H1 (cell line): ENCODE results near the gene ANKRD53. TPM values are rescaled to one million over a fixed set of nuclear protein-coding genes. Genes with fewer than 3 reads are reported as not detected.
A peak's percentile ranks its signal among the peaks of the same experiment; 100 is the strongest.

Experiments used
- CTCF ChIA-PET: fragments of 300-600 bp; sonication (Branson Sonifier 250); formaldehyde crosslinking; loops from one replicate; lab custom pipeline; 2021; ENCODE audit not compliant: partially characterized antibody; lab: Charles Lee
- POLR2A ChIA-PET: fragments of 300-600 bp; sonication (Branson Sonifier 250); formaldehyde crosslinking; loops from one replicate; lab custom pipeline; 2021; ENCODE audit warnings: inconsistent platforms; ENCODE audit not compliant: partially characterized antibody; lab: Charles Lee
- DNase-seq, 2 experiments: peaks; one replicate each; pipeline versions ENCODE4 v3.0.0 to v3.0.0-alpha.2; 2010 to 2022; ENCODE audit warnings: low spot score in 2 of 2, low read depth in 1 of 2, mixed read lengths in 1 of 2
- FAIRE-seq: peaks from 2 replicates; lab custom pipeline; 2011; peaks lifted over from hg19 to GRCh38; lab: Jason Lieb, UNC
- H2AFZ ChIP-seq: 2 replicates; pipeline ENCODE4 v1.8.1; 2012; ENCODE audit warnings: low read length, inconsistent platforms
- H2AK5ac ChIP-seq: 2 replicates; pipeline ENCODE4 v1.6.1; 2013; ENCODE audit warnings: low read depth, low read length
- H2BK120ac ChIP-seq: replicated peaks from 2 replicates; pipeline ENCODE3; 2013; ENCODE audit warnings: low read depth, low read length, inconsistent platforms
- H2BK12ac ChIP-seq: 2 replicates; pipeline ENCODE4 v1.6.1; 2013; ENCODE audit warnings: low read depth, low read length
- H2BK15ac ChIP-seq: 2 replicates; pipeline ENCODE4 v1.6.1; 2013; ENCODE audit warnings: low read length
- H2BK20ac ChIP-seq: 2 replicates; pipeline ENCODE4 v1.6.1; 2013; ENCODE audit warnings: low read length
- H2BK5ac ChIP-seq: 2 replicates; pipeline ENCODE4 v1.6.1; 2013; ENCODE audit warnings: low read depth, low read length
- H3K14ac ChIP-seq: 2 replicates; pipeline ENCODE4 v1.6.1; 2013; ENCODE audit warnings: inconsistent platforms; ENCODE audit not compliant: insufficient read length
- H3K18ac ChIP-seq: 2 replicates; pipeline ENCODE4 v1.6.1; 2013; ENCODE audit warnings: low read length; ENCODE audit errors: extremely low read depth
- H3K23ac ChIP-seq: 2 replicates; pipeline ENCODE4 v1.6.1; 2013; ENCODE audit warnings: inconsistent platforms; ENCODE audit not compliant: insufficient read length
- H3K23me2 ChIP-seq: 2 replicates; pipeline ENCODE4 v1.6.1; 2013; ENCODE audit warnings: low read depth, low read length
- H3K27ac ChIP-seq: 2 replicates; pipeline ENCODE4 v1.6.1; 2011; ENCODE audit warnings: low read depth, low read length, inconsistent platforms
- H3K27me3 ChIP-seq, 4 experiments: replicated peaks in 1 of 4; 1 replicate in 1 of 4; 2 replicates in 3 of 4; pipeline versions ENCODE4 v1.6.1 to v1.8.1; 2011 to 2013; ENCODE audit warnings: low read length in 3 of 4, mild to moderate bottlenecking in 3 of 4, inconsistent platforms in 2 of 4, mixed read lengths in 2 of 4, moderate library complexity in 1 of 4; ENCODE audit not compliant: control insufficient read depth in 3 of 4, insufficient read depth in 3 of 4; ENCODE audit errors: extremely low read depth in 1 of 4
- H3K36me3 ChIP-seq, 4 experiments: 2 replicates each; pipeline versions ENCODE4 v1.6.1 to v1.8.1; 2011 to 2013; ENCODE audit warnings: mild to moderate bottlenecking in 4 of 4, low read length in 3 of 4, moderate library complexity in 2 of 4, control low read depth in 1 of 4, inconsistent platforms in 1 of 4; ENCODE audit not compliant: insufficient read depth in 4 of 4, control insufficient read depth in 2 of 4
- H3K4ac ChIP-seq: replicated peaks from 2 replicates; pipeline ENCODE3; 2013; ENCODE audit warnings: low read length, low read depth, mixed read lengths, inconsistent platforms; ENCODE audit not compliant: insufficient read length
- H3K4me1 ChIP-seq, 4 experiments: replicated peaks in 1 of 4; 1 replicate in 1 of 4; 2 replicates in 3 of 4; pipeline versions ENCODE4 v1.6.1 to v1.8.1; 2011 to 2013; ENCODE audit warnings: low read length in 3 of 4, inconsistent platforms in 2 of 4, mixed read lengths in 1 of 4; ENCODE audit not compliant: insufficient read depth in 4 of 4, control insufficient read depth in 3 of 4
- H3K4me2 ChIP-seq, 2 experiments: 2 replicates each; pipeline versions ENCODE4 v1.6.1 to v1.8.1; 2011 to 2013; ENCODE audit warnings: low read depth in 2 of 2, low read length in 2 of 2, control low read depth in 1 of 2, inconsistent platforms in 1 of 2, mild to moderate bottlenecking in 1 of 2; ENCODE audit not compliant: insufficient read depth in 1 of 2
- H3K4me3 ChIP-seq, 4 experiments: fragments of 200-600, 300-600 bp in 1 of 4; sonication (generic), shearing (Covaris generic), sonication (Bioruptor Twin) in 1 of 4; 2 replicates each; pipeline versions ENCODE4 v1.5.1 to v1.8.1; 2011 to 2016; ENCODE audit warnings: low read length in 4 of 4, low read depth in 3 of 4, control low read depth in 2 of 4, inconsistent platforms in 2 of 4, mild to moderate bottlenecking in 2 of 4, mixed read lengths in 1 of 4, moderate library complexity in 1 of 4; ENCODE audit not compliant: insufficient read depth in 2 of 4; ENCODE audit errors: extremely low read depth in 1 of 4
- H3K56ac ChIP-seq: replicated peaks from 2 replicates; pipeline ENCODE3; 2013; ENCODE audit warnings: low read depth, mild to moderate bottlenecking, mixed read lengths, low read length, inconsistent platforms; ENCODE audit not compliant: insufficient read length
- H3K79me1 ChIP-seq: 2 replicates; pipeline ENCODE4 v1.6.1; 2013; ENCODE audit warnings: low read depth, low read length, control low read depth
- H3K79me2 ChIP-seq, 2 experiments: 2 replicates each; pipeline versions ENCODE4 v1.6.1 to v1.8.1; 2012 to 2013; ENCODE audit warnings: low read length in 2 of 2, mild to moderate bottlenecking in 2 of 2, inconsistent platforms in 1 of 2; ENCODE audit not compliant: insufficient read depth in 2 of 2, control insufficient read depth in 1 of 2
- H3K9ac ChIP-seq, 4 experiments: replicated peaks in 1 of 4; 1 replicate in 1 of 4; 2 replicates in 3 of 4; pipeline versions ENCODE4 v1.6.1 to v1.8.1; 2011 to 2013; ENCODE audit warnings: low read depth in 3 of 4, low read length in 3 of 4, control low read depth in 2 of 4, mild to moderate bottlenecking in 2 of 4, moderate library complexity in 2 of 4, inconsistent platforms in 1 of 4; ENCODE audit errors: extremely low read depth in 1 of 4
- H3K9me3 ChIP-seq, 2 experiments: 2 replicates each; pipeline versions ENCODE4 v1.6.1 to v1.8.1; 2012 to 2013; ENCODE audit warnings: mild to moderate bottlenecking in 2 of 2, moderate library complexity in 2 of 2, control low read depth in 1 of 2, inconsistent platforms in 1 of 2, low read depth in 1 of 2, low read length in 1 of 2, mixed read lengths in 1 of 2; ENCODE audit not compliant: insufficient read depth in 2 of 2
- H4K20me1 ChIP-seq, 2 experiments: replicated peaks in 1 of 2; 2 replicates each; pipeline versions ENCODE3 to v1.8.1; 2011 to 2013; ENCODE audit warnings: inconsistent platforms in 2 of 2, low read length in 2 of 2, mild to moderate bottlenecking in 1 of 2; ENCODE audit not compliant: insufficient read depth in 2 of 2, control insufficient read depth in 1 of 2
- H4K5ac ChIP-seq: 2 replicates; pipeline ENCODE4 v1.6.1; 2013; ENCODE audit warnings: low read length, low read depth, mixed read lengths, inconsistent platforms; ENCODE audit not compliant: insufficient read length
- H4K8ac ChIP-seq: 2 replicates; pipeline ENCODE4 v1.8.0; 2013; ENCODE audit warnings: mild to moderate bottlenecking, moderate library complexity, low read length, inconsistent platforms; ENCODE audit not compliant: insufficient read depth; ENCODE audit errors: extremely low read depth
- H4K91ac ChIP-seq: replicated peaks from 2 replicates; pipeline ENCODE3; 2013; ENCODE audit warnings: low read length, mixed read lengths, inconsistent platforms; ENCODE audit not compliant: insufficient read length
- EZH2 ChIP-seq: fragments of 200-600 bp; sonication (generic); IDR thresholded peaks from 2 replicates; pipeline ENCODE4 v1.7.1; 2012; ENCODE audit warnings: low read depth, mild to moderate bottlenecking, moderate library complexity, low read length, inconsistent platforms; ENCODE audit not compliant: severe bottlenecking
- KDM4A ChIP-seq: IDR thresholded peaks from one replicate; pipeline ENCODE4 v1.7.1; 2012; ENCODE audit warnings: low read depth, mild to moderate bottlenecking, moderate library complexity, low read length, inconsistent platforms; ENCODE audit not compliant: severe bottlenecking
- PHF8 ChIP-seq: fragments of 200-600 bp; sonication (generic); conservative IDR thresholded peaks from 2 replicates; pipeline ENCODE4 v1.7.1; 2012; ENCODE audit warnings: low read depth, mild to moderate bottlenecking, inconsistent platforms, low read length, moderate library complexity
- RAD21 ChIP-seq, 2 experiments: IDR thresholded peaks in 1 of 2; conservative IDR thresholded peaks in 1 of 2; 2 replicates each; pipeline ENCODE4 v1.6.1; 2011; ENCODE audit warnings: low read depth in 2 of 2, low read length in 2 of 2, improper control_type of control experiment in 1 of 2, inconsistent platforms in 1 of 2, mild to moderate bottlenecking in 1 of 2, moderate library complexity in 1 of 2
- RBBP5 ChIP-seq: IDR thresholded peaks from 2 replicates; pipeline ENCODE4 v1.7.1; 2012; ENCODE audit warnings: low read depth, mild to moderate bottlenecking, inconsistent platforms, low read length, moderate library complexity, borderline replicate concordance
- SIN3A ChIP-seq, 2 experiments: IDR thresholded peaks in 1 of 2; conservative IDR thresholded peaks in 1 of 2; 2 replicates each; pipeline ENCODE4 v1.6.1; 2011 to 2012; ENCODE audit warnings: low read length in 2 of 2, improper control_type of control experiment in 1 of 2, low read depth in 1 of 2, mild to moderate bottlenecking in 1 of 2
- SP2 ChIP-seq: IDR thresholded peaks from 2 replicates; pipeline ENCODE4 v1.6.1; 2012; ENCODE audit warnings: mild to moderate bottlenecking, low read length, inconsistent platforms
- TAF1 ChIP-seq: IDR thresholded peaks from 2 replicates; pipeline ENCODE4 v1.6.1; 2011; ENCODE audit warnings: mild to moderate bottlenecking, low read depth, low read length
- TBP ChIP-seq: IDR thresholded peaks from 2 replicates; pipeline ENCODE4 v1.6.1; 2011; ENCODE audit warnings: low read depth, low read length, improper control_type of control experiment
- TEAD4 ChIP-seq: IDR thresholded peaks from 2 replicates; pipeline ENCODE4 v1.6.1; 2012; ENCODE audit warnings: low read depth, low read length, inconsistent platforms, mixed read lengths
- WGBS, 2 experiments: shearing (Covaris generic) in 1 of 2; methylation state at CpG; one replicate each; pipeline versions ENCODE4 v1.1.6 to v1.1.7; 2013 to 2015; ENCODE audit warnings: low lambda C conversion rate in 2 of 2, mixed read lengths in 2 of 2, inconsistent platforms in 1 of 2, low coverage in 1 of 2, missing lambda C conversion rate in 1 of 2; ENCODE audit not compliant: insufficient replicate concordance in 2 of 2, insufficient coverage in 1 of 2, insufficient read length in 1 of 2; ENCODE audit errors: extremely low coverage in 1 of 2, missing lambda C conversion rate in 1 of 2; 5-methylcytosine and 5-hydroxymethylcytosine counted together
- polyA plus RNA-seq, 7 experiments: library from polyadenylated mRNA; depleted of rRNA in 3 of 7; stranded (reverse) in 5 of 7; unstranded in 2 of 7; fragments of >200 nt in 5 of 7; fragments of 200-250 nt in 2 of 7; gene quantifications; 1 replicate in 5 of 7; 2 replicates in 1 of 7; 4 replicates in 1 of 7; pipeline versions ENCODE4 v1.2.1 to v1.2.3, GENCODE V29; 2011 to 2013; ENCODE audit warnings: missing spikeins in 2 of 7, mixed read lengths in 2 of 7
- total RNA-seq: library from RNA; stranded (reverse); fragmentation: NEBNext Ultra II Directional; extraction: Animal tissue kit (Norgen Biotek cat#: 25700); gene quantifications from 2 replicates; pipeline ENCODE4 v1.2.1, GENCODE V29; 2021

ANKRD53 gene
- total and polyA plus RNA-seq, 2 of the 8 experiments (the other 6 are each of a cell fraction or from before 2014, with no cell fraction given) = 0.39 to 0.70 TPM

DNA sequence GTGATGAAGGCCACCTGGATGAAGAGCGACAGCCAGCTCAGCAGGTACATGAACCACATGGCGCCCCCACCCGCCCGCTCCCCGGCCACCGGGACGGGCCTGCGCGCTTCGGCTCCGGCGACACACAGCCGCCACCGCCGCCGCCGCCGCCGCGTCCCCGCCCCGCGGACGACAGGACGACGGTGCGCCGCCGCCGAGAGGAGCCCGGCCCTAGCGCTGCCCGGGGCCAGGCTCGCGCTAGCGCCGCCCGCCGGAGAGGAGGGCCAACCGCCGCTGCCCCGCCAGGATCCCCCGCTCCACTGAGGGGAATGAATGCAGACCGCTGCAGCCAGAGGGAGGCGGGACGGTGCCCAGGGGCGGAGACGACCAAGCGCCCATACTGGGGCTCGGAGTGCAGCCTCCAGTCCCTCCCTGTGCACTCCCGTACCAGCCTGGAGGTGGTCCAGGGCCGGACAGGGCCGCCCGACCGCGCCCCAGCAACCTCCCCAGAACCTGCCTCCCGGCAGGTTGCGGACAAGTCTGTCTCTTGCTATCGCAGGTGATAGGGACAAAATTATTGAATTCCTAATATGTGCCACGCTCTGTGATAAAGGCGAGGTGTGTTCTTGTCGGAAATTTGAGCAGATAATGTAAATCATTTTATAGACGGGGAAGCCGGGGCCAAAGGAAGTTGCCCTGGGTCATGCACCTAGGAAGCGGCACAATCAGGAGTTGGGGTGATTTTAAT, 16.4 kb downstream of the ANKRD53 start, which contains the start of gene TEX261:
TEX261 (minus strand) TSS at position 175 of the 727 bp plus-strand sequence; CDS start at position 59, 116 bp downstream.
- FAIRE-seq (no peak), DNase-seq (peak in 1 of 2 experiments; percentile 98)
- peak within 1 kb of the TSS; percentile 70 for H3K23ac ChIP-seq
- peaks cover 0 to 13% of the 10 kb centered on the region in 2 experiments; a peak in 2 of 4 replicates for H3K79me2 ChIP-seq
- H2BK5ac ChIP-seq = no peak within 1 kb of the TSS
- no peaks in the 10 kb centered on the region for H3K9me3 ChIP-seq
- H3K23me2 ChIP-seq = peaks cover 11% of the 10 kb centered on the region
- H2AFZ ChIP-seq = peak within 1 kb of the TSS; percentile 93
- no peak within 1 kb of the TSS for H4K5ac ChIP-seq
- 0 out of 8 replicates have a peak, but pooled peaks cover 0 to 2% (median 0%) of the 10 kb centered on the region in 4 experiments for H3K36me3 ChIP-seq
- no peak within 1 kb of the TSS for H3K27ac ChIP-seq
- peak within 1 kb of the TSS; percentile 94 to 98 for H3K4me2 ChIP-seq
- H3K4ac ChIP-seq = peak within 1 kb of the TSS; percentile 69
- POLR2A ChIA-PET = no interaction called here
- no peak within 1 kb of the TSS for H3K14ac ChIP-seq
- H2BK120ac ChIP-seq = no peak within 1 kb of the TSS
- H4K91ac ChIP-seq = no peak within 1 kb of the TSS
- no peak within 1 kb of the TSS for H2BK15ac ChIP-seq
- peak within 1 kb of the TSS; percentile 71 to 90 (median 76) for H3K4me3 ChIP-seq
- no peak within 1 kb of the TSS for H2AK5ac ChIP-seq
- H2BK20ac ChIP-seq = no peak within 1 kb of the TSS
- no peak within 1 kb of the TSS; the same call in 1 of the 2 replicates for H3K18ac ChIP-seq
- no peak within 1 kb of the TSS for H3K56ac ChIP-seq
- CTCF ChIA-PET = interaction anchor here (1.2 to 3.9 kb wide), 2 partner anchors 11 to 106 kb away, joined by 3 to 21 read pairs; no protein-coding TSS in a partner anchor
- peaks cover 3 to 18% of the 10 kb centered on the region in 2 experiments for H4K20me1 ChIP-seq
- peaks cover 13% of the 10 kb centered on the region for H3K79me1 ChIP-seq
- no peak within 1 kb of the TSS for H2BK12ac ChIP-seq
- H3K9ac ChIP-seq = peak within 1 kb of the TSS; percentile 3 to 69 (median 46); a peak in 6 of 7 replicates
- 3% methylated on average over 58 of the region's 65 CpGs; no CpG with 5 or more reads in 1 of the 2 experiments for WGBS, 2 experiments
- H3K27me3 ChIP-seq = peaks cover 0 to 7% (median 0%) of the 10 kb centered on the region in 4 experiments; a peak in 3 of 7 replicates
- H4K8ac ChIP-seq = peak within 1 kb of the TSS; percentile 41; the same call in 1 of the 2 replicates
- peaks cover 0 to 5% (median 3%) of the 10 kb centered on the region in 4 experiments; a peak in 3 of 7 replicates for H3K4me1 ChIP-seq
- TF ChIP-seq TAF1 (peak; percentile 63), SIN3A (conservative IDR thresholded peaks at IDR 0.05 in 1 of 2, IDR thresholded peaks at IDR 0.05 in 1 of 2; ENCODE audit: low read depth in 1 of 2, low read length in 2 of 2) (peak; percentile 61 to 76; a peak in 2 of 4 replicates), SP2 (peak; percentile 49; the same call in 1 of the 2 replicates), EZH2 (no peak), PHF8 (peak; percentile 66; the same call in 1 of the 2 replicates), TEAD4 (0 out of 2 replicates have a peak, but pooled peaks have one; percentile 40), RAD21 (IDR thresholded peaks at IDR 0.05 in 1 of 2, conservative IDR thresholded peaks at IDR 0.05 in 1 of 2; ENCODE audit: low read depth in 2 of 2, low read length in 2 of 2) (peak in 1 of 2 experiments; percentile 19; a peak in 1 of 4 replicates), KDM4A (peak; percentile 62), TBP (peak; percentile 52; the same call in 1 of the 2 replicates), RBBP5 (peak; percentile 37; the same call in 1 of the 2 replicates)
